Measurements from ENCODE around the gene FOXJ1.

DNA sequence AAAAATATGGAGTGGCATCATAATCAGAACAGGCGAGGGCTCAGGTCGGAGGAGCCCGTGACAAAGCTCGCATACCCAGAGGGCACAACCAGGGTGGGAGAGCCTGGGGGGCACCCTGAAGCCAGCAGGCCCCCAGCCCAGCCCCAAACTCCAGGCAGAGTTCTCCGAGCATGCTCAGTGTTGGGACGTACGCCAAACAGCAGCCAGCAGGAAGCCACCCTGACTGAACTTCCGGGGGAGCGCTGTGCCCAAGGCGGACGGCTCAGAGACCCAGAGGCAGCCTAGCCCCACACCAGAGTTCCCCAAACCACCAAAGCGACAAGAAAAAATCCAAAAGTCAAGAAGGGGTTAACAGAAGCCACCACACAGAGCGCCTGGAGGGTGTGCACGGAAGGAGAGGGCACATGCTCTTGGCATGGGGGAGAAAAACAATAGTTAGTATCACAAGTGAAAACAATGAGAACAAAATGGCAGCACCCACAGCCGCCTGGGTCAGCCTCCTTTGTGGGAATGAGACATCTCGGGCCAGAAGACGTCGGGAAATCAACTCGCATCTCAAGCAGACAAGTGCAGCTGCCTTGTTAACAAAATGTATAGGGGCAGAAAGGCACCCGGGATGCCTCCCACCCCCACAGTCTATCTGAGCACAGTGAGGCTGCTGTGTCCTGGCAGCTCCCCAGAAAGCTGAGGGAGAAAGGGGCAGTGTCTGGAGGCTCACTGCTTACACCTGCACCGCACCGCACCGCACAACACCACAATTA is 49.3 kb downstream of the FOXJ1 start:
- TF ChIP-seq EP300 (IDR thresholded peaks at IDR 0.05): no peak
- TF ChIP-seq, protein P1, sequence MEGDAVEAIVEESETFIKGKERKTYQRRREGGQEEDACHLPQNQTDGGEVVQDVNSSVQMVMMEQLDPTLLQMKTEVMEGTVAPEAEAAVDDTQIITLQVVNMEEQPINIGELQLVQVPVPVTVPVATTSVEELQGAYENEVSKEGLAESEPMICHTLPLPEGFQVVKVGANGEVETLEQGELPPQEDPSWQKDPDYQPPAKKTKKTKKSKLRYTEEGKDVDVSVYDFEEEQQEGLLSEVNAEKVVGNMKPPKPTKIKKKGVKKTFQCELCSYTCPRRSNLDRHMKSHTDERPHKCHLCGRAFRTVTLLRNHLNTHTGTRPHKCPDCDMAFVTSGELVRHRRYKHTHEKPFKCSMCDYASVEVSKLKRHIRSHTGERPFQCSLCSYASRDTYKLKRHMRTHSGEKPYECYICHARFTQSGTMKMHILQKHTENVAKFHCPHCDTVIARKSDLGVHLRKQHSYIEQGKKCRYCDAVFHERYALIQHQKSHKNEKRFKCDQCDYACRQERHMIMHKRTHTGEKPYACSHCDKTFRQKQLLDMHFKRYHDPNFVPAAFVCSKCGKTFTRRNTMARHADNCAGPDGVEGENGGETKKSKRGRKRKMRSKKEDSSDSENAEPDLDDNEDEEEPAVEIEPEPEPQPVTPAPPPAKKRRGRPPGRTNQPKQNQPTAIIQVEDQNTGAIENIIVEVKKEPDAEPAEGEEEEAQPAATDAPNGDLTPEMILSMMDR (IDR thresholded peaks at IDR 0.05): no peak

All from tibial nerve (tissue), 4 donors.